Anterior cingulate cortex (tissue), 58 donors: Measurements from ENCODE around the gene PPM1L.

Experiments
- DNase-seq, 58 donors: peaks; one replicate each; lab custom pipeline; 2025; lab: John Stamatoyannopoulos, UW

The PPM1L gene

DNA sequence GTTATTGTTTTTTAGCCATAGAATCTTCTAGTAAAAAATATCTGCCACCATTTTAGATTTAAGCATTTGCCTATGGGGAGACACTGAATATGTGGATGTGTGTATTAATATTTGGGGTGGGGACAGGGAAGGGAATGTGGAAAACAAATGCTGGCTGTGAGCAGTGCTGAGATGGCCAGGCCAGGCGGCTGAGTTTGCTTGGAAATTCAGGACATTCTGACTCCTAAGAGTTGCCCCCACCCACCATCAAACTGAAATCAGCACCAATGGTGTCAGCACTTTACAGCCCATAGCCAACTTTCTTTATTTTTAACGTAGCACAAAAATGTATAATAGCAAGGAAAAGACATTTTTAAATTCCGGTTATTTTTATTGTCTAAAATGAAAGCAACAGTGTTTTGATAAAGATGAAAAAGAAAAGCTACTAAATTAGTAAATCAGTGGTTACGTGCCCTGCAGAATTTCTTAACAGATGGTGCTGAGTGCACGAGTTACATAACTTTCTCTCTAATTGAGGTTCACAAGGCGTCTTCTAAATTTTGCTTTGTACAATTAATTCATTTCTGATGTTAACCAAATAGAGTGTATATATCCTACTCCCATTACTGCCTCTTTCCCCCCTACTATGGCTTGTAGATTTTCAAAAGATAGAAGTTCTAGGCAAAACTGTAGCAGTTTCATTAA lies 315.1 kb downstream of the PPM1L start:
- no peak for DNase-seq

DNA sequence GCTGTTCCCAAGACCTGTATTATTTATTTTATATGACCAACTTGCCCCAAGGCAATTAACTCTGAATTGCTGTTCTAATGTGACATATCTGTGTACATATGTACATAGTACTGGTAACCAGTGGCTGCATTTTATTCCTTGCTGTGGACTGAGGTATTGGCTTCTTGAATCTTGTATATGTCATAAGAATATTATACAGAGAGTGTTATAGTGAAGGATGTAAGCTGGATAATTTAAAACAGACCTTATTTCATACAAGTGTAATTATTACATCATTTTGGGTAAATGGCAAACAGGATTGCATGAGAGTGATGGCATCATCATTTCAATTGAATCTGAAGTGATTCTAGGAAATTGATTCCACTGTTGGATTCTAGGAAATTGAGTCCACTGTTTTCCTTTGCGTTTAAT lies 316.2 kb downstream of the PPM1L start:
- DNase-seq = no peak

DNA sequence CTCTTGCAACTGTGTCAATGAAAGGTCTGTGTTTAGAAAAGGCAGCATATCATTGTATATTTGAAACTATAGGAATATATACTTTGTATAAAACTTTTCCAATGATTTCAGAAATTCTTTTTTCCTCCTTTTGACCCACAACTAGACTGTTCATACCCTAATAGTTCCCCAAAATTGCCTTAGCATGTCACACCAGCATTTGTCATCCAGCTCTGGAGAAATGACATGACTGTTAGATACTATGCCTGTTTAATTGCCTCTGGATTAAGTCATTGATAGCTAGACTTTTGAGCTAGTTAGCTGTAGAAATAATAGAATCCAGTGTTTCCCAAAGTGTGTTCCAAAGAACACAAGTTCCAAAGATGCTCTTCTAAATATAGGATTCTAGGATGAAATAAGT lies 316.7 kb downstream of the PPM1L start:
- no peak for DNase-seq

DNA sequence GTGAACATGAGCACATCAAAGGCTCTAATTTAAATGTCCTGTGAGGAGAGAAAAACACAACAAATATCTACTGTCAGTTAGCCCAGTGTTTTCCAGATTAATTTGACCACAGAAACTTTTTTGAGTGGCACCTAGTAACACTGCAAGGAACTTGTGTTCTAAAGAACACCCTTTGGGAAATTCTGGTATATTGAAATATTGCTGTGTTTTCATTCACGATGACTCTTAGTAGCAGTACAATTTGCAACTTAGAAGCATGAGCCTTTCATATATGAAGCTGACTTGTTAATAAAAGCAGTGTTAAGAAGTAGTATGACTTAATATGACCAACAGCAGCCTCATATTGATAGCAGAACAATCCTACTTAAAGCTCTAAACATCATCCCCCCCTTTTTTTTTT lies 317.1 kb downstream of the PPM1L start:
- no peak for DNase-seq

DNA sequence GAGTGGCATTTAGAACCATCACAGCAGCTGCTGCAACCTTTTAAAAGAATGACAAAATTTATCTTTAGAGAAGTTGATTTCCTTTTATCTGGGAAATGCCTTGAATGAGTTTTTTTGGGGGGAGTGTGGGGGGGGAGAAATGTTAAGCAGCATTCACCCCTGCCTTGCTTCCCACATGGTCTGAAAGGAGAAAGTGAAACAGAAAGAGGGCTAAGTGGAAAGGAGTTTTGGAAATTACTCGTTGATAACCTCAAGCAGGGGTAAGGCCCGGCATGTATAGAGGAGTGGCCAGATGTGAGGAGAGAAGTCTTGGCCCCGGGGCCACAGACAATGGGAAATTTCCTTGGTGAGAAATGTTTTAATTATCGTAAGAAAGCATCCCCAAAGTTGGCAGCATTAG lies 325.6 kb downstream of the PPM1L start:
- DNase-seq = no peak

DNA sequence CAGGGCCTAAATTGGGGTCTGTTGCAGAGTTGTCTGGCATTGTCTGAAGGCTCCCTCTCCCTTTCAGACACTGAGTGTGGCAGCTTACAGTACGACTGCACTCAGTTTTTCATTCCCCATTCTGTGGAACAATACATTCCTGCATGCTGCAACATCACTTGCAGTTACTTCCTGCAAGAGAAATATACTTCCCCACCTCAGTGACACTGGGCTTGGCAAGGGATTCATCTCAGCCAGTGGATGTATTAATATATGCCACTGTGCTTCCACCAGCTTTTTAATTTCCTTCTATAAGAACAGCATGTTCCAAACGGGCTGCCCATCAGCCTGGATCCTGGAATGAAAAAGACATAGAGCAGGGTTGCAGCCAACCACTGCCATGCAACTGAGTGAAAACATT lies 326.0 kb downstream of the PPM1L start:
- no peak for DNase-seq

DNA sequence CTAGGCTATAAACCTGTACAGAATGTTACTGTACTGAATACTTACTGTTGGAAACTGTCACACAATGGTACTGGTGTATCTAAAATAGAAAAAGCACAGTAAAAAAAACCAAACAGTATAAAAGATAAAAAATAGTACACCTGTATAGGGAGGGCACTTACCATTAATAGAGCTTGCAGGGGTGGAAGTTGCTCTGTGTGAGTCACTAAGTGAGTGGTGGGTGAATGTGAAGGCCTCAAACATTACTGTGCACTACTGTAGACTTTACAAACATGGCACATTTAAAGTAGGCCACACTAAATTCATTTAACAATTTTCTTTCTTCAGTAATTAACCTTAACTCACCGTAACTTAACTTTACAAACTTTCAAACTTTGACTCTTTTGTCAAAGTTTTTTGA lies 327.1 kb downstream of the PPM1L start:
- DNase-seq = no peak

DNA sequence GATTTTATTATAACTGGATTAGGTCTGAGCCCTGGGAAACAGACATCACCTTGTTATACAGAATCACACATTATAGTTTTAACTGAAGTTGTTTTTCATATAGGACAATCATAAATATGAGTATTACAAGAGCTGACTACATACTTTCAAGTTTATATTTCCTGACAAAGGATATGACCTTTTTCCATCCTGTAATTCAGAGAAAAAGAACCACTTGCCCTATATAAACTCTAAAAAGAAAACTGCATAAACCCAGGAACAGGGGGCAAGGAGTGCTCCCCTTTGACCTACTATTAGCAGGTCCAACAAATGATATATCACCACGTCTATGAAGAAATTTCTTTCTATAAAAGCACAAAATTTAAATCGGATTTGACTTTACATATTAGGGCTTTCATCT lies 328.2 kb downstream of the PPM1L start:
- no peak for DNase-seq

DNA sequence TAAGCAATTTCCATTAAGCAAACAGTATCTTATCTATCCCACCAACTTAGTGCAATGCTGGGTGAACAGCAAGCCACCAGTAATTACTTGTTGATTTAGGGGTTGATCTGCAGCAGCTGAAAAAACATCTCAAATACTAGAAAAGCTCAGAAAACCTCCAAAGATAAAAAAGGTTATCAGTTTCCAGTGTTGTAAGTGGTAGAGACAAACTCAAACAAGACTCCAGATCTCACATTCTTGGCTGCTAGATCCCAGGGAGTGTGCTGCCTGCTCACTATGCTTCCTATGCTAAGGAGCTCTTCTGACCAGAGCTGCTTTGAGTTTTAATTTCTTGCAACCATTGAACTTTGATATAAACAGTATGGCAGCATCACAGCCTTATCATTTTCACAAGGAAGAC lies 337.9 kb downstream of the PPM1L start:
- no peak for DNase-seq

DNA sequence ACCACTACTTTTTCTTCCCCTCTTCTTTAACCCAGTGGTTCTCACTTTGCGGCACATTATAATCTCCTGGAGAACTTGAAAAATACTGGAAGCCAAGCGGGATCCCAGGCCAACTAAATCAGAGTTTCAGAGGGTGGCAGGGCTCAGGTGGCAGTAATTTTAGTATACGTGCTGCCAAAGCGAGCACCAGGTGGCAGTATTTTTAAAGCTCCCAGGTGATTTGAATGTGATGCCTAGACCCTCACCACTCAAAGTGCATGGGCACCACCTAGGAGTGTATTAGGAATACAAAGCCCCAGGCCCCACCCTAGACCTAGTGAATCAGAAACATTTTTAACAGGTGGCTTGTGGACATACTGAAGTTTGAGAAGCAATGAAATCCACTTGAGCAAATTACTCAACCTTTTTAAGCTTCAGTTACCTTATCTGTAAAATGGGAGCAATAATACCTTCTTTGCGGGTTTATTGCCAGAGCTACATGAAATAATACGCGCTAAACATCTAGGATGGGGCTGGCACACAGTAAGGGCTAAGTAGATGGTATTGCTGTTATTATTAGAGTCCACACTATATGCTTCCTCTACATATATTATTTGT lies 340.8 kb downstream of the PPM1L start:
- DNase-seq = no peak

DNA sequence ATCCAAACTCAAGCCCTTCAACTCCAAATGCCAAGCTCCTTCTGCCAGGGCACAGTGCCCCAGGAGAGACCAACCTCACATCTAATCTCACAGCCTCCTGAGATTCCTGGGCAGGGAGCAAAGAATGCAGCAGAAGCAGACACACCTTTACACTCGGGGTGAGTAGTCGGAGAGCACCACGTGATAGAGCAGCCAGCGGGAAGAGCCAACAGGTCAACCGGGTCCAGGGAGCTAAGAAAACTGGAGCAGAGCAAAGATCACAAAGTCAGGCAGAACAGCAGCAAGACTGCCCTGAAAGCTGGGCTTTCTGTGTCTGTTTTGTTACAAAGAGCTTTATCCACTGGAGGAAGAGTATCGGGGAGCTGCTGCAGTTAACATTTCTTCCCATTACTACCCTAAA lies 345.0 kb downstream of the PPM1L start:
- no peak for DNase-seq

DNA sequence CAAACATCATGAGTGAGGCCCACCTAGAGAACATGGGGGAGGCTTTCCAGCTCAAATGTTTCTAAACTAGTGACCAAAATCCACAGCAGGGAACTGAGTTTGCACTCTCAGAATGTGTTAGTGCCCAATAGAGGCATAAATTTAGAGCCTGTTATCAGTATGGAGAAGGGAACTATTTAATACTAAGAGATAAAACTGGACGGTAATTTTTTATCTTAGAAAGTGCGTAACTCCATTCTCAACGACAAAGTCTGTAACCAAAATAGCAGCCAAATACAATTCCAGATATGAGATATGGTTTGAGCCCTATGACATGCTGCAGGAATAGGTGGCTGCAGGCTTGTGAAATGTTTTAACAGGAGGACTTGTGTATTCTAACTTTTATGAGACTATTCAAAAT lies 345.6 kb downstream of the PPM1L start:
- DNase-seq = no peak

DNA sequence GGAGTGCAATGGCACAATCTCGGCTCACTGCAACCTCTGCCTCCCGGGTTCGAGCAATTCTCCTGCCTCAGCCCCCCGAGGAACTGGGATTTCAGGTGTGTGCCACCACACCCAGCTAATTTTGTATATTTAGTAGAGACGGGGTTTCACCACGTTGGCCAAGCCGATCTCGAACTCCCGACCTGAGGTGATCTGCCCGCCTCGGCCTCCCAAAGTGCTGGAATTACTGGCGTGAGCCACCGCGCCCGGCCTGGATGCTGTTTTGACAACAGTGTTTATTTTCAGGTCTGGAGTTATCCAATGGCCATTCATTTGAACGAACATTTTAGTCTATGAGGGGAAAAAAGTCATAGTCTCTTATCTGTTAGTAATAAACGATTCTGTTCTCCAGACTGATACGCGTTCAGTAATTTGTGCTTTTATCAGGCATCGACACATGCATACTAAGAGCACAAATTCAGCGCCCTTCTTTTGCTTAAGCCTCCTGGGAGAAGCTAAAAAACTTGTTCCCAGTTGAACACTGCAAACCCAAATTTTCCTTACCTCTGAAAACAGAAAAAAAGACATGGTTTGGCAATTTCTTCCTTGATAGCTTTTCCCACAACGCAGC lies 347.9 kb downstream of the PPM1L start:
- no peak for DNase-seq

DNA sequence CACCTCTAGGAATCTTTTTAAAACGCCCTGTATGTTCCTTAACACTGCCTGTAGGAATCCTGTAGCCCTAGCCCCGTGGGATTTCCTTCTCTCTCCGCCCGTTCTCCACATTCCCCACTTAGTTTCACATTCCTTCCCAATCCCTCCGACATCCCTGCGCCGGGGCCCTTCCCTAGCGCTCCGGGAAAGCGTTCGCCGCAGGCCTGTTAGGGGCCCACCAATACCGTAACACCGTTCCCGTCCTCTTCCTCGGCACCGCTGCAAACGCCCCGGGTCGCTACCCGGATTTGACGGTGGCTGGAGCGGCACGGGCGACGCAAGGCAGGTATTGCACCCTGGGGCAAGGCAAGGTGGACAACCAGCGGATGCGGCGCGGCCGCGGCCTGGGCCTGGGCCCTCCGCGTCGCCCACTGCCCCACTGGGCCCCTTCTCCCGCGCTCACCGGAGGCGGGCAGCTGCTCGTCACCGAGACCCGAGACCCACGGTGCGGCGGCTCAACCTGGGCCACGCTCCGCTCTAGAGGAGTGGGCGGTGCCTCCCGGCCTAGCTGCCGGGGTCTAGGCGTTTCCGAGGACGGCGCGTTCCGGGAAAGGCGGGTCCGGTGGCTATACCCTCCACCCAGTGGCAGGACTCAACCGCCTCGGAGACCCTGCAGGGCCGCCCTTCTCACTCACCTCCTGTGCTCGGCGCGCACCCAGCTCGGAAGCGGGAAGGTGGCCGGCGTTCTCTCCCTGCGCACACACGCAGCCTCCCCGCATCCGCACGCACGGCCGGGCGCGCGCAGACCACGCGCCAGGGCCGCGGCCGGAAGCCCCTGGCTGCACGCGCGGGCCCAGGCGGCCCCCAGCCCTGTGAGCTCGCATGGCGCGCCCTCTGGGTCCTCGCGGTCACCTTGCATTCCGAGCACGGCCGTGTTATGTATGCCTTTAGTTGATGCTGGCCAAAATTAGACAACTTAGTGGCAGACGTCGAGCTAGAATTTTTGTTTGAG lies 348.8 kb downstream of the PPM1L start, which contains the start of gene B3GALNT1:
Gene B3GALNT1 (minus strand): TSS at position 789 of the 991 bp plus-strand sequence. CDS start 18,595 bp downstream, outside the sequence.
- DNase-seq = peak in 48 of 58 donors; percentile 5 to 82 (median 46)

DNA sequence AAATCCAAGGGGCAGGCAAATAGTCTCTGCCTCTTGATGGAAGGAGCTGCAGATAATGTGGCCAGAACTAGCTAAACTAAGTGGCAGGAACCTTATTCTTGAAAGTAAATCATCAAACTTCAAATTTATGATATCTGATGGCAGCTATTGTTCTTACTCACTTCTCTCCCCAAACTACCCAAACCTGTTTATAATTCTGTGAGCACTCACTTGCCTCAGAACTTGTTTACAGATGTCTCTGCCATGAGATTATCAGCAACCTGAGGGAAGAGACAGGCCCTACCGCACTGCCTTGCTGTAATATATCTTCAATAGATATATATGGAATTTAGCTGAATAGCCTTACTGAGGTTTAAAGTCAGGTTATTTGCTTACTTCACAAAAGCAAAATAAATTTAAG lies 351.3 kb downstream of the PPM1L start:
- DNase-seq = no peak

DNA sequence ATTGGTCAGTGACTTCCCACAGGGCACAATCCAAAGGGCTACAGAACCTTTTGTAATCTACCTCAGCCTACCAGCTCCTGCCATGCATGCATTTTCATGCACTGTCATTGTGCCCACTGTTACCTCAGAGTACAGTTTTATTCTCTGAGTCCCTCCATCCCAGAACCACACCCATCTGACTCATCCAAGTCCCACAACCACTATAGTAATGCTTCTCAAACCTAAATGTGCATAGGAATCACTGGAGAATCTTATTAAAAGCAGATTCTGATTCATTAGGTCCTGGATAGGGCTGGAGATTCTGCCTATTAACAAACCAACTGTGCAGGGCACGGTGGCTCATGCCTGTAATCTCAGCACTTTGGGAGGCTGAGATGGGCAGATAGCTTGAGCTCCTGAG lies 352.8 kb downstream of the PPM1L start:
- no peak for DNase-seq

DNA sequence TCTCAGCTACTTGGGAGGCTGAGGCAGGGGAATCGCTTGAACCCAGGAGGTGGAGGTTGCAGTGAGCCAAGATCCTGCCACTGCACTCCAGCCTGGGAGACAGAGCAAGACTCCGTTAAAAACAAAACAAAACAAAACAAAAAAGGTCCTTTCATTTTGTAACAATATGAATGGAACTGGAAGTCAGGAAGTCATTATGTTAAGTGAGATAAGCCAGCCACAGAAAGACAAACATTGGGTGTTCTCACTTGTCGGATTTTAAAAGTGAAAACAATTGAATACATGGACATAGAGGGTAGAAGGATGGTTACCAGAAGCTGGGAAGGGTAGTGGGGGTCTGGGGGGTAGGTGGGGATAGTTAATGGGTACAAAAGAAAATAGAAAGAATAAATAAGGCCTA lies 361.6 kb downstream of the PPM1L start:
- no peak for DNase-seq

DNA sequence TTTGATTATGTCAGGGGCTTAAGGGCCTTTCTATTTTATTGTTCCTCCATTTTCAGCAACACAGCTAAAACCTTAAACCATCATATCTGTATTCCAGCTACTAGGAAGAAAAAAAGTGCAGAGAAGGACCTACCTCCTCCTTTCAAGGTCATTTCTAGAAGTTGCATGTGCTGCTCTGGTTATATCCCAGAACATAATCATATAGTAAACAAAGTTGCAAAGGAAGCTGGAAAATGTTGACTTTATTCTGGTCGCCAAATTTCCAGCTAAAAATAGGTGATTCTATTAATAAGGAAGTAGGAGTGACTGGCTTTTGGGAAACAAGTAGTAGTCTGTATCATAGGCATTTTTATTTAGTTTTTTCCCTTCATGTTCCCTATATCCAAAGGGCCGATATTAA lies 370.5 kb downstream of the PPM1L start:
- no peak for DNase-seq
